WI38 (cell line): ENCODE measurements around the gene GADD45GIP1.

Experiments used
- H3K4me3 ChIP-seq: 2 replicates; pipeline ENCODE4 v1.5.1; 2011; ENCODE audit warnings: low read depth, mild to moderate bottlenecking, control low read depth, low read length
- CTCF ChIP-seq: IDR thresholded peaks from 2 replicates; pipeline ENCODE4 v1.5.1; 2012; ENCODE audit warnings: low read depth, mild to moderate bottlenecking, control low read depth, low read length

GADD45GIP1 gene

GRCh38 chr19:12947702-12948611 is 9.1 kb downstream of the GADD45GIP1 start:
- H3K4me3 ChIP-seq, result no peak overlapping the region
- no peak for TF ChIP-seq CTCF

GRCh38 chr19:12946731-12947496 is 10.1 kb downstream of the GADD45GIP1 start:
- TF ChIP-seq CTCF, result no peak
- peak overlapping the region; percentile 75 for H3K4me3 ChIP-seq

- no peak for TF ChIP-seq CTCF
- peak overlapping the region; percentile 75 for H3K4me3 ChIP-seq
These were observed 10.8 kb downstream of the GADD45GIP1 start for GRCh38 chr19:12946092-12946721.

GRCh38 chr19:12945479-12946091 is 11.4 kb downstream of the GADD45GIP1 start, which contains the start of gene RAD23A:
RAD23A (plus strand) TSS chr19:12945862; CDS start chr19:12945949, 87 bp downstream.
- peak within 1 kb of the TSS; percentile 75 for H3K4me3 ChIP-seq
- no peak for TF ChIP-seq CTCF

- no peak for TF ChIP-seq CTCF
- no peak overlapping the region for H3K4me3 ChIP-seq
These were observed 12.8 kb downstream of the GADD45GIP1 start for GRCh38 chr19:12944104-12944674.

GRCh38 chr19:12943437-12944044 is 13.5 kb downstream of the GADD45GIP1 start:
- TF ChIP-seq CTCF, result no peak
- no peak overlapping the region for H3K4me3 ChIP-seq
